ENCODE results near the gene OR5B21. TPM values are rescaled to one million over a fixed set of nuclear protein-coding genes. Genes with fewer than 3 reads are reported as not detected.

OR5B21 gene
- total RNA-seq, 1 experiment from 2014 or later = not detected

DNA sequence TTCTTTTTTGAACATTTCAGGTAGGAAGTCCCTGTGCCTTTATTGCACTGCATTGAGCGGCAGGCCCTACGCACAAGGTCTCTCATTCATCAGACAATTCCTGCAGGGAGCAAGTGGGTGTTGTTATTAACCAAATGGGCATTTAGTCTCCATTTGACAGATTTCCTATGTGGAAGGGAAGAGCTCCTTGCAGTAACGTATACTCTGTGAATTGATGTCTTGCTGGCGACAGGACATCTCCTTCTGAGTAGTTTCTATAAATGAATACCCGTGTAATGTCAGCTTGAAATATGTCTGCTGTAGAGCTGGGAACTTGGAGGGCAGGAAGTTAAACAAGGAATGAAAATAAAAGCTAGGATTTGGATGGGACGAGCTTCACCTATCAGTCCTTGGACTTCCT lies 3.7 kb downstream of the OR5B21 start:
- H2AK5ac ChIP-seq (ENCODE audit: insufficient read length, low read length) = no peak overlapping the region
- H3K9ac ChIP-seq (ENCODE audit: extremely low read depth, insufficient read length, low read length) = no peak overlapping the region
- Mint-ChIP-seq H3K4me1 (peaks cover 0 to 2% of the 10 kb centered on the region in 2 experiments; a peak in 1 of 4 replicates), H3K27ac (peak overlapping the region in 1 of 3 experiments; percentile 75; a peak in 1 of 7 replicates), H3K27me3 (ENCODE audit: low read depth) (no peaks in the 10 kb centered on the region; the same call in 1 of the 2 replicates), H3K36me3 (ENCODE audit: insufficient read depth in 1 of 3, low read depth in 3 of 3) (no peaks in the 10 kb centered on the region; a peak in 1 of 7 replicates), H3K9me3 (no peaks in the 10 kb centered on the region), H3K4me3 (no peak overlapping the region)
- H3T11ph ChIP-seq (ENCODE audit: low read length) = no peak overlapping the region
- H3K4me1 ChIP-seq (ENCODE audit: insufficient read depth, low read length) = no peaks in the 10 kb centered on the region; the same call in 1 of the 2 replicates
- H3K27me3 ChIP-seq (ENCODE audit: insufficient read depth, low read length) = no peaks in the 10 kb centered on the region
- no peaks in the 10 kb centered on the region for H3K79me1 ChIP-seq (ENCODE audit: insufficient read depth, low read depth, low read length, poor library complexity, severe bottlenecking)
- no peak overlapping the region for H2AFZ ChIP-seq (ENCODE audit: low read length)
- DNase-seq = no peak
- no peak overlapping the region for H3K14ac ChIP-seq (ENCODE audit: insufficient read depth, low read length)
- no peak overlapping the region for H3K27ac ChIP-seq (ENCODE audit: insufficient read length, low read depth, low read length)
- no peak overlapping the region for H3K18ac ChIP-seq (ENCODE audit: insufficient read length, low read depth, low read length)
- H2BK15ac ChIP-seq (ENCODE audit: low read depth, low read length) = no peak overlapping the region
- no peaks in the 10 kb centered on the region for H3K79me2 ChIP-seq (ENCODE audit: insufficient read depth, low read length)
- TF ChIP-seq, protein P1, sequence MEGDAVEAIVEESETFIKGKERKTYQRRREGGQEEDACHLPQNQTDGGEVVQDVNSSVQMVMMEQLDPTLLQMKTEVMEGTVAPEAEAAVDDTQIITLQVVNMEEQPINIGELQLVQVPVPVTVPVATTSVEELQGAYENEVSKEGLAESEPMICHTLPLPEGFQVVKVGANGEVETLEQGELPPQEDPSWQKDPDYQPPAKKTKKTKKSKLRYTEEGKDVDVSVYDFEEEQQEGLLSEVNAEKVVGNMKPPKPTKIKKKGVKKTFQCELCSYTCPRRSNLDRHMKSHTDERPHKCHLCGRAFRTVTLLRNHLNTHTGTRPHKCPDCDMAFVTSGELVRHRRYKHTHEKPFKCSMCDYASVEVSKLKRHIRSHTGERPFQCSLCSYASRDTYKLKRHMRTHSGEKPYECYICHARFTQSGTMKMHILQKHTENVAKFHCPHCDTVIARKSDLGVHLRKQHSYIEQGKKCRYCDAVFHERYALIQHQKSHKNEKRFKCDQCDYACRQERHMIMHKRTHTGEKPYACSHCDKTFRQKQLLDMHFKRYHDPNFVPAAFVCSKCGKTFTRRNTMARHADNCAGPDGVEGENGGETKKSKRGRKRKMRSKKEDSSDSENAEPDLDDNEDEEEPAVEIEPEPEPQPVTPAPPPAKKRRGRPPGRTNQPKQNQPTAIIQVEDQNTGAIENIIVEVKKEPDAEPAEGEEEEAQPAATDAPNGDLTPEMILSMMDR (conservative IDR thresholded peaks at IDR 0.05) = no peak
- H2BK120ac ChIP-seq (ENCODE audit: low read depth, low read length, poor library complexity, severe bottlenecking) = no peak overlapping the region
- H3K56ac ChIP-seq (ENCODE audit: insufficient read length, low read depth, low read length) = no peak overlapping the region
- H2BK5ac ChIP-seq (ENCODE audit: insufficient read length, low read length) = no peak overlapping the region
- no peak overlapping the region for H2BK20ac ChIP-seq (ENCODE audit: low read depth, low read length, poor library complexity, severe bottlenecking)
- H3K9me3 ChIP-seq (ENCODE audit: control insufficient read depth, low read depth, low read length) = no peaks in the 10 kb centered on the region
- H4K8ac ChIP-seq (replicated peaks; ENCODE audit: insufficient read length, low read depth, low read length) = no peak overlapping the region
- H3K23ac ChIP-seq (ENCODE audit: insufficient read length, low read depth, low read length) = no peak overlapping the region
- WGBS (ENCODE audit: extremely low coverage, insufficient read length, low lambda C conversion rate) = no CpG with 5 or more reads among the region's 6 CpGs
- H3K4me2 ChIP-seq (ENCODE audit: insufficient read depth, insufficient read length, low read length) = no peak overlapping the region
- H3K23me2 ChIP-seq (ENCODE audit: insufficient read length, low read depth, low read length, poor library complexity, severe bottlenecking) = no peaks in the 10 kb centered on the region
- no peak overlapping the region for H2BK12ac ChIP-seq (ENCODE audit: insufficient read length, low read depth, low read length)
- H3K4ac ChIP-seq (ENCODE audit: low read depth, low read length) = no peak overlapping the region
- H4K20me1 ChIP-seq (ENCODE audit: control insufficient read depth, insufficient read depth, insufficient read length) = no peaks in the 10 kb centered on the region
- no peak overlapping the region for H4K5ac ChIP-seq (ENCODE audit: insufficient read length, low read depth, low read length)
- H4K91ac ChIP-seq (ENCODE audit: insufficient read length, low read depth, low read length) = no peak overlapping the region

Data from H9 (cell line).